ENCODE measurements around the gene SLC24A4.

GRCh38 chr14:92470215-92470614 is 147.2 kb downstream of the SLC24A4 start:
- no peak for TF ChIP-seq GATA1 (IDR thresholded peaks at IDR 0.05; ENCODE audit: low read depth, low read length)
- no peak for TF ChIP-seq POLR2A (IDR thresholded peaks at IDR 0.05; ENCODE audit: low read length)
